Measurements from ENCODE around the gene EFCAB13.
"Not testable (repeated sequence)": the region's sequence is repeated elsewhere in the genome, so short reads cannot be mapped to it uniquely, and the experiment has no call there.

Gene EFCAB13

GRCh38 chr17:47423406-47424295 is 99.9 kb downstream of the EFCAB13 start:
- Mint-ChIP-seq H3K36me3 (peaks cover 22% of the 10 kb centered on the region), H3K9me3 (no peaks in the 10 kb centered on the region), H3K4me1 (peaks cover 6% of the 10 kb centered on the region), H3K4me3 (peak overlapping the region; percentile 55), H3K27ac (no peak overlapping the region), H3K27me3 (peaks cover 8% of the 10 kb centered on the region)
- ATAC-seq = peak; percentile 39

DNA sequence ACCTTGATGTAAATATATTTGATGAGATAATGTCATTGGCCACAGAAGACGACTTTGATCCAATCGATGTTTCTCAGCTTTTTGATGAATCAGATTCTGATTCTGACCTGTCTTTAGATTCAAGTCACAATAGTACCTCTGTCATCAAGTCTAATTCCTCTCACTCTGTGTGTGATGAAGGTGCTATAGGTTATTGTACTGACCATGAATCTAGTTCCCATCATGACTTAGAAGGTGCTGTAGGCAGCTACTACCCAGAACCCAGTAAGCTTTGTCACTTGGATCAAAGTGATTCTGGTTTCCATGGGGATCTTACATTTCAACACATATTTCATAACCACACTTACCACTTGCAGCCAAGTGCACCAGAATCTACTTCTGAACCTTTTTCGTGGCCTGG is 101.5 kb downstream of the EFCAB13 start:
- not testable (repeated sequence) for H3K27me3 Mint-ChIP-seq, H3K9me3 Mint-ChIP-seq, H3K4me1 Mint-ChIP-seq, H3K27ac Mint-ChIP-seq, H3K4me3 Mint-ChIP-seq, ATAC-seq
- H3K36me3 Mint-ChIP-seq = peaks cover 27% of the 10 kb centered on the region

GRCh38 chr17:47425887-47426635 is 102.3 kb downstream of the EFCAB13 start:
- not testable (repeated sequence) for H3K27ac Mint-ChIP-seq, H3K9me3 Mint-ChIP-seq, H3K27me3 Mint-ChIP-seq, ATAC-seq, H3K4me3 Mint-ChIP-seq, H3K4me1 Mint-ChIP-seq
- H3K36me3 Mint-ChIP-seq = peaks cover 29% of the 10 kb centered on the region

GRCh38 chr17:47427985-47428384 is 104.2 kb downstream of the EFCAB13 start:
- Mint-ChIP-seq H3K4me3 (no peak overlapping the region), H3K9me3 (no peaks in the 10 kb centered on the region), H3K27ac (no peak overlapping the region), H3K27me3 (no peaks in the 10 kb centered on the region), H3K4me1 (peaks cover 6% of the 10 kb centered on the region), H3K36me3 (peaks cover 33% of the 10 kb centered on the region)
- no peak for ATAC-seq

DNA sequence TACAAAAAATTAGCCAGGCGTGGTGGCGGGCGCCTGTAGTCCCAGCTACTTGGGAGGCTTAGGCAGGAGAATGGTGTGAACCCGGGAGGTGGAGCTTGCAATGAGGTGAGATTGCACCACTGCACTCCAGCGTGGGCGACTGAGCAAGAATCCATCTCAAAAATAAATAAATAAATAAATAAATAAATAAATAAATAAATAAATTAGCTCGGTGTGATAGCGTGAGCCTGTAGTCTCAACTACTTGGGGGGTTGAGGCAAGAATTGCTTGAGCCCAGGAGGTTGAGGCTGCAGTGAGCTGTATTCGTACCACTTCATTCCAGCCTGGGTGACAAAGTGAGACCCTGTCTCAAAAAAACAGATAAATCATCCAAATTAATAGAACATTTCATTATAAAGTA is 108.5 kb downstream of the EFCAB13 start:
- Mint-ChIP-seq H3K9me3 (peaks cover 17% of the 10 kb centered on the region), H3K4me1 (peaks cover 16% of the 10 kb centered on the region), H3K36me3 (peaks cover 29% of the 10 kb centered on the region)
- H3K4me3 Mint-ChIP-seq, ATAC-seq, H3K27me3 Mint-ChIP-seq, H3K27ac Mint-ChIP-seq: not testable (repeated sequence)

GRCh38 chr17:47465165-47465564 is 141.4 kb downstream of the EFCAB13 start:
- Mint-ChIP-seq H3K27ac (no peak overlapping the region), H3K36me3 (peaks cover 12% of the 10 kb centered on the region), H3K4me3 (no peak overlapping the region), H3K9me3 (no peaks in the 10 kb centered on the region), H3K4me1 (no peaks in the 10 kb centered on the region), H3K27me3 (no peaks in the 10 kb centered on the region)
- no peak for ATAC-seq

- not testable (repeated sequence) for H3K4me1 Mint-ChIP-seq, H3K4me3 Mint-ChIP-seq, H3K9me3 Mint-ChIP-seq, ATAC-seq, H3K27me3 Mint-ChIP-seq, H3K27ac Mint-ChIP-seq
- H3K36me3 Mint-ChIP-seq = peaks cover 12% of the 10 kb centered on the region
These were observed 143.2 kb downstream of the EFCAB13 start for GRCh38 chr17:47466976-47467375.

- Mint-ChIP-seq H3K4me3 (no peak overlapping the region), H3K27ac (no peak overlapping the region), H3K9me3 (no peaks in the 10 kb centered on the region), H3K4me1 (no peaks in the 10 kb centered on the region), H3K27me3 (no peaks in the 10 kb centered on the region), H3K36me3 (peaks cover 11% of the 10 kb centered on the region)
- no peak for ATAC-seq
These were observed 147.1 kb downstream of the EFCAB13 start for GRCh38 chr17:47470836-47471235.

DNA sequence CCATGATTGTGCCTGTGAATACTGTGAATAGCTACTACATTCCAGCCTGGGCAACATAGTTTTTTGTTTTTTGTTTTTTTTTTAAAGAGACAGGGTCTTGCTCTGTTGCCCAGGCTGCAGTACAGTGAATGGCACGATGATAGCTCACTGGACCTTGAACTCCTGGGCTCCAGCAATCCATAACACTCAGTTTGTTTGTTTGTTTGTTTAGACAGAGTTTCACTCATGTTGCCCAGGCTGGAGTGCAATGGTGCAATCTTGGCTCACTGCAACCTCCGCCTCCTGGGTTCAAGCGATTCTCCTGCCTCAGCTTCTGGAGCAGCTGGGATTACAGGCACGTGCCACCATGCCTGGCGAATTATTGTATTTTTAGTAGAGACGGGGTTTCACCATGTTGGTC is 148.3 kb downstream of the EFCAB13 start:
- H3K36me3 Mint-ChIP-seq = not testable (repeated sequence)

More for the DNA sequence above, 148.3 kb downstream of the EFCAB13 start:
- ATAC-seq, H3K4me1 Mint-ChIP-seq, H3K27me3 Mint-ChIP-seq, H3K27ac Mint-ChIP-seq, H3K4me3 Mint-ChIP-seq, H3K9me3 Mint-ChIP-seq: not testable (repeated sequence)

Data from stimulated activated memory B cell treated with anti-CD40 and anti-IgM and Interleukin-4, amounts not matched to agents 10 μg/mL and 1 μg/mL and 100 μg/mL, for 72 hours (primary cell).